Measurements from ENCODE around the gene PLA2R1. TPM values are rescaled to one million over a fixed set of nuclear protein-coding genes. Genes with fewer than 3 reads are reported as not detected.

Gene PLA2R1
- polyA plus RNA-seq, 1 experiment = 2.0 TPM

GRCh38 chr2:160019374-160020090 is 42.9 kb downstream of the PLA2R1 start:
- ChIA-PET POLR2A (no interaction called here), CTCF (interaction anchor here (1.3 kb wide), 1 partner anchor 39 kb away, joined by 3 read pairs; no protein-coding TSS in a partner anchor)
- DNase-seq (ENCODE audit: low read depth, low spot score) = no peak
- TF ChIP-seq CTCF (IDR thresholded peaks at IDR 0.05; ENCODE audit: low read depth, low read length) = no peak
- H3K9me3 ChIP-seq (ENCODE audit: control insufficient read depth, insufficient read depth, low read length) = no peaks in the 10 kb centered on the region
- H3K4me3 ChIP-seq (ENCODE audit: low read depth, low read length) = no peak overlapping the region
- peaks cover 7% of the 10 kb centered on the region for H3K27me3 ChIP-seq (ENCODE audit: control insufficient read depth, insufficient read depth, low read length)
- H3K27ac ChIP-seq (ENCODE audit: low read depth, low read length) = no peak overlapping the region

GRCh38 chr2:160015746-160016145 is 46.7 kb downstream of the PLA2R1 start:
- no peaks in the 10 kb centered on the region for H3K9me3 ChIP-seq (ENCODE audit: control insufficient read depth, insufficient read depth, low read length)
- DNase-seq (ENCODE audit: low read depth, low spot score) = no peak
- ChIA-PET CTCF (no interaction called here), POLR2A (no interaction called here)
- no peak overlapping the region for H3K27ac ChIP-seq (ENCODE audit: low read depth, low read length)
- no peak overlapping the region for H3K4me3 ChIP-seq (ENCODE audit: low read depth, low read length)
- peaks cover 7% of the 10 kb centered on the region for H3K27me3 ChIP-seq (ENCODE audit: control insufficient read depth, insufficient read depth, low read length)
- TF ChIP-seq CTCF (IDR thresholded peaks at IDR 0.05; ENCODE audit: low read depth, low read length) = no peak

GRCh38 chr2:160014227-160014626 is 48.2 kb downstream of the PLA2R1 start:
- CTCF ChIA-PET = interaction anchor here (0.6 kb wide), 2 partner anchors 982 to 1120 kb away, joined by 4 to 12 read pairs; no protein-coding TSS in a partner anchor
- Histone ChIP-seq H3K27ac (ENCODE audit: low read depth, low read length) (no peak overlapping the region), H3K4me3 (ENCODE audit: low read depth, low read length) (no peak overlapping the region), H3K9me3 (ENCODE audit: control insufficient read depth, insufficient read depth, low read length) (no peaks in the 10 kb centered on the region), H3K27me3 (ENCODE audit: control insufficient read depth, insufficient read depth, low read length) (peaks cover under 1% of the 10 kb centered on the region)
- TF ChIP-seq CTCF (IDR thresholded peaks at IDR 0.05; ENCODE audit: low read depth, low read length) = no peak
- DNase-seq (ENCODE audit: low read depth, low spot score) = no peak
- POLR2A ChIA-PET = no interaction called here

GRCh38 chr2:160010361-160011145 is 51.9 kb downstream of the PLA2R1 start:
- Histone ChIP-seq H3K9me3 (ENCODE audit: control insufficient read depth, insufficient read depth, low read length) (no peaks in the 10 kb centered on the region), H3K27me3 (ENCODE audit: control insufficient read depth, insufficient read depth, low read length) (peaks cover 2% of the 10 kb centered on the region), H3K4me3 (ENCODE audit: low read depth, low read length) (no peak overlapping the region), H3K27ac (ENCODE audit: low read depth, low read length) (no peak overlapping the region)
- DNase-seq (ENCODE audit: low read depth, low spot score) = no peak
- CTCF ChIA-PET = no interaction called here
- POLR2A ChIA-PET = no interaction called here
- no peak for TF ChIP-seq CTCF (IDR thresholded peaks at IDR 0.05; ENCODE audit: low read depth, low read length)

- no peak overlapping the region for H3K4me3 ChIP-seq (ENCODE audit: low read depth, low read length)
- TF ChIP-seq CTCF (IDR thresholded peaks at IDR 0.05; ENCODE audit: low read depth, low read length) = no peak
- peaks cover 2% of the 10 kb centered on the region for H3K27me3 ChIP-seq (ENCODE audit: control insufficient read depth, insufficient read depth, low read length)
- no peaks in the 10 kb centered on the region for H3K9me3 ChIP-seq (ENCODE audit: control insufficient read depth, insufficient read depth, low read length)
- ChIA-PET CTCF (no interaction called here), POLR2A (no interaction called here)
- no peak for DNase-seq (ENCODE audit: low read depth, low spot score)
- no peak overlapping the region for H3K27ac ChIP-seq (ENCODE audit: low read depth, low read length)
Measured at GRCh38 chr2:160007111-160007510, 55.3 kb downstream of the PLA2R1 start.
